Testis (tissue), 2 donors: Measurements from ENCODE around the gene HOXB4.

Source experiments
- CTCF ChIP-seq, 3 experiments: fragments of 450-650 bp in 2 of 3; fragments of 200-600 bp in 1 of 3; sonication (generic) in 1 of 3; IDR thresholded peaks; one replicate each; pipeline ENCODE4 v1.5.1; 2016 to 2019; ENCODE audit warnings: antibody characterized with exemption in 3 of 3, mild to moderate bottlenecking in 2 of 3, moderate library complexity in 1 of 3
- POLR2A ChIP-seq: fragments of 450-650 bp; IDR thresholded peaks from one replicate; pipeline ENCODE4 v1.6.1; 2017; ENCODE audit warnings: antibody characterized with exemption, mild to moderate bottlenecking, moderate library complexity

- TF ChIP-seq POLR2A (no peak), CTCF (IDR thresholded peaks at IDR 0.05) (no peak)
Measured at GRCh38 chr17:48591255-48592056, 13.3 kb upstream of the HOXB4 start.
